ENCODE results near the gene DMRT2.
A peak's percentile ranks its signal among the peaks of the same experiment; 100 is the strongest.

Gene DMRT2

DNA sequence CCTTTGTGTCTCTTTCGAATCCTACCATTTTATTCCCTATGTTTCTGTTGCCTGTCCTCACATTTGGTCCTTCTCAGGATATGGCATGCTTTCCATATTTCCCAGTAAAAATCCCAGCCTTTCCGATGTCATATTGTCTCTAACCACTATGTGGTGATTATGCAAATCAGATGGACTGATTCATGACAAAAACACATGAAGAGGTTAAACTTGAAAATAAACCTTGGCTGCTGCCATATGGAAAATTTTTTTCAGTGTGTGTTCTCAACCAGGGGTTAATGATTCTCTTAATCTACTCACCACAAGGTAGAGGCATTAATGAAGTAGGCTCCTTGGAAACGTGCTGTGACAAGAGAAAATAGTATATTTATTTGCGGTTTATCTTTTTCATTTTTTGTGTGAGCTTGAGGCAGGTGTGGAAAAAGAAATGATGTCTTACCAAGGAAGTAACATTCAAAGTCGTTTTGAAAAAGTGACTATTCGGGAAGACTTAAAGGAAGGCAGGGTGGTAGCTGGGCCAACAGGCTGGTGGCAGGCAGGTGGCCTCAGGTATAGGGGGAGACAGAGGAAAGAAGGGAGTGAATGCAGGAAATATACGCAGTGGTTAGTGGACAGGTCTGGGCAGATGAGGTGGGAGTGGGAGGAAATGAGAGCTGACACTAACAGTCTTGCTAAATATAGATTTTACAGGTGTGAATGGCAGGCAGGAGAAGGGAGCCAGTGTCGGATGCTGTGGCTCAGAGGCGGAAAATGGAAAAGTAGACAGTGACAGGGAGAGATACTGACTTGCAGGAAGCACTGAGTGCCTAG is 46.2 kb downstream of the DMRT2 start:
- DNase-seq = no peak

- DNase-seq = no peak
These were observed 48.4 kb downstream of the DMRT2 start for GRCh38 chr9:1098551-1098950.

DNA sequence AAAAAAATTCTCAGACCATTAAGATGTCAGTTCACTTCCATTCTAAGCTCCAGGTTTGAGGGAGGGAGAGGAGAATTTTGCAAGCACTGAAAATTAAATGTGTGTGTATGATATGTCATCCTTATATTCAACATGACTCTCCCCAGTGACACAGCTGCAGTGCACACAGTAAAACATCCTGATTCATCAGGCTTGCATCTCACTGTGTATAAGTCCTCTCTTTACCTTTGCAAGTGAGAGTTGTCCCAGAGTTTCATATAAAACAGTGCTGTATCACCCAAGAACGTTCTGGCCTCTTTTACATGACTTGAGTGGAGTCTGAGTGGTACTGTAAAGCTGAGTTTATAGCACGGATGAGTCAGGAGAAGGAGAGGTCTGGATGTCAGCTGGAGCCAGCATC is 50.0 kb downstream of the DMRT2 start:
- DNase-seq = no peak

GRCh38 chr9:1100945-1101344 is 50.8 kb downstream of the DMRT2 start:
- peak in 7 of 14 donors; percentile 3 to 32 (median 8) for DNase-seq

GRCh38 chr9:1101846-1102641 is 51.9 kb downstream of the DMRT2 start:
- no peak for DNase-seq

DNA sequence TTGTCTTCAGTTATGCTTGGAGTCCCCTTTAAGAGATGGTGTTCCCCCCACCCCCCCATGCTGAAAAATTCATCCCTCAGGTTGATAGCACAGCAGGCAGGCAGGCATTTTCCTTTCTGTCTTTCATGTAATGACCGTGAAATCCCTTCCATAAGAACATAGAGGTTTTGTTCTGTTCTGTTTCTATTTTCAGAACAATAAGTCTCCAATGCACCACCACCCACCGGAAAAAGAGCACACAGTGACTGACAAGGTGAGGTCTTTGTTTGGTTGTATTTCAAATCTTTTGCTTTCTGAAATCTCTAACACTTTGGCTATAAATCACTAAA is 52.4 kb downstream of the DMRT2 start:
- DNase-seq = no peak

All from C1 segment of cervical spinal cord (tissue), 14 donors.